ENCODE measurements around the gene FGF3.

The FGF3 gene

GRCh38 chr11:69848201-69848600 lies 29.0 kb upstream of the FGF3 start:
- in situ Hi-C loops (cut with HindIII; ENCODE audit: low sequenced_read_pairs) = no loop called here

DNA sequence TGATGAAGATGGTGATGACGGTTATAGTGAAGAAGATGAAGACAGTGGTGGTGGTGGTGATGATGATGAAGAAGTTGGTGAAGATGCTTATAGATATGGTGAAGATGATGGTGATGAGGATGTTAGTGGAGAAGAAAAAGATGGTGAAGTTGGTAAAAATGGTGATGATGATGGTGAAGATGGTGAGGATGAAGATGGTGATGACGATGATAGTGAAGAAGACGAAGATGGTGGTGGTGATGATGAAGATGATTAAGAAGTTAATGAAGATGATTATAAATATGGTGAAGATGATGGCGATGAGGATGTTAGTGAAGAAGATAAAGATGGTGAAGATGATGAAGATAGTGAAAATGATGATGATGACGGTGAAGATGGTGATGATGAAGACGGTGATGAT lies 25.2 kb upstream of the FGF3 start:
- in situ Hi-C loops (cut with HindIII; ENCODE audit: low sequenced_read_pairs) = no loop called here

GRCh38 chr11:69843529-69843921 lies 24.3 kb upstream of the FGF3 start:
- in situ Hi-C loops (cut with HindIII; ENCODE audit: low sequenced_read_pairs) = no loop called here

DNA sequence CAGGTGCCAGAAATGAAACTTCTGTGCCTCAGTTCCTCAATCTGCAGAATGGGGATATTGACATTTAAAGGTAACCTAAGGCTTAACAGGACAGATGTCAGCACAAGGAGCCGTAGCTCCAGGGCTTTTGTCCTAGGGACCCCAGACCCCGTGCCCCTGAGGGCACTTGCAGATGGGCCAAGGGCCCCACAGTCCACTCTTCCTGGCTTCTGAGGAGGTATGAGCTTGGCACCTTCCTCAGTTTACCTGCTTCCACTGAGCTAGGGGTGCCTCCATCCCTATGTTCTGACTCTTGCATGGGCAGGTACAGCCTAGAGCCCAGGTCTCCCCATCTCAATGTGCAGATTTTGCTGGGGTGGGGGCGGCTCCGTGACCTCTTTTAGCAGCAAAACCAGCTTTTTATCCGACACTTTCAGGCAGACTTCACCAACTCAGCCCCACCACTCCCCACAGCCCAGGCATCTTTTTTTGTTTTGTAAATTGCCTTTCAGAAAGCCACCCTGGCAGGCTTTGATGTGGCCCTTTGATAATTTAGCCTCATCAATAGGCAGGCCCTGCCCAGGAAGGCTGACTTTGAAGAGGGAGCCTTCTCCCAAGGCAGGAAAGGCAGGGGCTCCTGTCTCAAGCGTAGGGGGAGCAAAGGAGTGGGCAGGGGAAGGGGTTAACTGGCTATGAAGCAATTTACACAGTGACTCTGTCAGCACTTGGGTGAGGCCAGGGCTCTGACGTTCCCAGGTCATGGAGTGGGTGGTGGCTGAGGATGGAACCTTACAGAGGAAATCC lies 23.7 kb upstream of the FGF3 start:
- in situ Hi-C loops (cut with HindIII; ENCODE audit: low sequenced_read_pairs) = no loop called here

- in situ Hi-C loops (cut with HindIII; ENCODE audit: low sequenced_read_pairs) = no loop called here
Measured at GRCh38 chr11:69841859-69842698, 22.9 kb upstream of the FGF3 start.

- in situ Hi-C loops (cut with HindIII; ENCODE audit: low sequenced_read_pairs) = no loop called here
Measured at GRCh38 chr11:69841170-69841858, 22.1 kb upstream of the FGF3 start.

DNA sequence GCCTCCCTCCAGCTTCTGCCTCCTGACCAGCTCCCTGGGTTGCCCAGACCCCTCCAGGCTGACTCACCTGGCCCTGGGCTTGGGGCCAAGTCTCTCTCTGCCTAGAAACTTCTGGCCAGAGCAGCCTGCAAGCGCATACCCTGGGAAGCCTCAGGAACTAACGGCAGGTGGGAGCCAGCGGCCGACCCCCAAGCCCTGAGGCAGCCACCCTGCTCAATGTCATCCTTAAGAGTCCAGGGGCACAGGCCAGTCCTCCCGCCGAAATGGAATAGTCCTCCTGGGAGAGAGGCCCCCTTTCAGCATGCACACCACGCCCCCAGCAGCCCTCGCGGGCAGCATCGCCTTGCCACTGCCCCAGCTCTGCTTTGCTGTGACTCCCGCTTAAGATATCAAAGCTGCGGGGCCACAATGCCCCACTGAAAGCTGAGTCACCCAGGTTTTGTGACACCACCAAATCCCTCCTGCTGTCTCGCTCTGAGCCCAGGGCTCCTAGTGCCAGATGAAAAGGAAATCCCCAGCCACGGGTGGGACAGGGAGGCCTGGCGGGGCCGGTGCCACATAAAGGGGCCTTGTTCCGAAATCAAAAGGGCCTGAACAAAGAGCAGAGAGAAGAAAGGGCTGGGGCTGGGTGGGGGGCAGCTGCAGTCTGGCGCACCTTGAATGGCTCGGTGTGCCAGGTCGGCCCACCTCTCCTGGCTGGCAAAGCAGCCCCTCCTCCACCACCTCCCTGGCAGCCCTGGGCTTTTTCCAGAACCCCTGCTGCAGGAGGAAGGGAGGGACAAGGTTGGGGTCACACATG lies 21.4 kb upstream of the FGF3 start:
- in situ Hi-C loops (cut with HindIII; ENCODE audit: low sequenced_read_pairs) = no loop called here

DNA sequence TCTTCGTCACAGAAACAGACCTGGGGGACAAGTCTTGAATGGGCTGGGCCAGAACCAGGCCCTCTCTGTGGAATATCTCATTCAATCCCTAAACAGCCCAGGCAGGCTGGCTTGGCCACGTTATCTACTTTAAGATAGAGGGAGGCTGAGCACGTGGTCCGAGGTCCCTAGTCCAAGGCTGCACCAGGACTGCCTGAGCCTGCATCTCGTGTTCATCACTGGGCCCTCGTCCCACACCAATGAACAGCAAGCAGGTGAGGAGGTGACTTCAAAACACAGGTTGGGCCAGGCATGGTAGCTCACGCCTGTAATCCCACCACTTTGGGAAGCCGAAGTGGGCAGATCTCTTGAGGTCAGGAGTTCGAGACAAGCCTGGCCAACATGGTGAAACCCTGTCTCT lies 20.3 kb upstream of the FGF3 start:
- in situ Hi-C loops (cut with HindIII; ENCODE audit: low sequenced_read_pairs) = no loop called here

DNA sequence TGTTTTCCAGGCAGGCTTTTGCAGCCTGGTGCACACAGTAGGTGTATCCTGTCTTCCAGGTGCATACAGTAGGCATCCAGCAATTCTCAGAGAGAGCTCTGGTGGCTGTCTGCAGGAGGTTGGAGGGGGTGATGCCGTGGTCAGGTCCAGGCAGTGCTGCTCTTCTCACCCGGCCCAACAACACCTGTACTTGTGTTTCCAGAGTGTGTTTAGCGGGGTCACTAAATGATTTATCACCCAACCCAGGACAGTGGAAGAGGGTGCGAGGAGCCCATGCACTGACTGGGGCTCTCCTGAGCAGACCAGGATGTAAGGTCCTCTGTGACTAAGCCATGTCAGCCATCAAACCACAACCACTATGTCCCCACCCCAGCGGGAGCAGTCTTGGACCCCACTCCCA lies 18.6 kb upstream of the FGF3 start:
- in situ Hi-C loops (cut with HindIII; ENCODE audit: low sequenced_read_pairs) = no loop called here

- in situ Hi-C loops (cut with HindIII; ENCODE audit: low sequenced_read_pairs) = no loop called here
Measured at GRCh38 chr11:69836401-69836800, 17.2 kb upstream of the FGF3 start.

DNA sequence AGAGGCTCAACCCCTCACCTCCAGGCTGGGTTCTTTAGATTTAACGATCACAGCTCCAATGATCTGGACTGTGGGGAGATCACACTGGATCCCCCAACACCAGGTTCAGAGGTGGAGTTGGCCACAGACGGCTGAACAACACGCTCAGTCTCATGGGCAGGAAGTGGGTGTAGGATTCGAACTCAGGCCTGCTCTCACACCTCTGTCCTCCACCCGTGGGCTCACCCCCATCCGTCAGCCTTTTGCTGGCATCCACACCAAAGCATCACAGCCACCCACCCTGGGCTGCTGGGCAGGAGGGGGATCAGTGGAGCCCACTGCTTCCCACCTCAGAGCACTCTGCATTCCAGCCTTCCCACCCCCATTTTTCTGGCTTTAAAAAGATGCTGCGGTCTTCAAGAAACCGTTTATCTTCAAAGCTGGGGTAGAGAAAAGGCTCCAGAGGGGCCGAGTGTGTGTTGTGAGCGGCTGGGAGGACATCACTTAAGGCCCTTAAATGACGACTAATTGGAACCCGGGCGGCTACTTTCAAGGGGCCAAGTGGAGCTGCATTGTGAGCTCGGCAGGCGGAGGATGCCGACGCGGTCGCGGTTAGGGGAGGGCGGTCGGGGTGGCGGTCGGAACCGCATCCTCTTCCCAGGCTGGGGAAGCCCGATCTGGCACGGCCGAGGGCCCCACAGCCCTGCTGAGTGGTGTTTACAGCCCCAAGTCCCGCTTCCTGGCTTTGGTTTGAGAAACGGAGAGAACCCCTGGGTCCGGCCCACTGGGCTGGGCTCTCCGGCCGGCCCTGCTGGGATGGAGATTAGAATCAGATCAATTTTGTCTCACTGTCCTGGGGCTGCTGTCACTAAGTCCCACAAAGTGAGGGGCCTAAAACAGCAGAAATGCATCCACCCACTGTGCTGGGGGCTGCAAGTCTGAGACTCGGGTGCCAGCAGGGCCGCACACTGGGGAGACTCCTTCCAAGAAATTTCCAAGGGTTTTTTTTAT lies 15.9 kb upstream of the FGF3 start:
- in situ Hi-C loops (cut with HindIII; ENCODE audit: low sequenced_read_pairs) = no loop called here

DNA sequence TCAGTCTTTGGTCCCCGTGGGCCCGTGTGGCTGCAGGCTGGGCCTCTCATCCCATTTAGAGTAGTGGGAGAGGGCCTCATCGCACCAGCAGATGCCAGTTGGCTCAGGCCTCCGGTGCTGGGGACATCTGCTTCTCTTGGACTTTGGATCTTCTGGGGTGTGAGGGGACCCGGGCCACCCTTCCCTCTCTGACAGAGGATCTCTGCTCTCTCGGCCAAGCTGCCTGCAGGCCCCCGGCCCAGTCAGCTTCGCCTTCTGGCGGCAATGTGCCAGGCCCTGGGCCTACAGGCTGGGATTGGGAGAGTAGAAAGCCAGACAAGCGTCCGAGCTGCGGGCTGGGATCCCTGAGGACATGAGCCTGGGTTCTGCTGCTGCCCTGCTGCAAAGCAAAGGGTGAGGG lies 15.0 kb upstream of the FGF3 start:
- in situ Hi-C loops (cut with HindIII; ENCODE audit: low sequenced_read_pairs) = no loop called here

GRCh38 chr11:69832561-69833413 lies 13.6 kb upstream of the FGF3 start:
- in situ Hi-C loops (cut with HindIII; ENCODE audit: low sequenced_read_pairs) = no loop called here

DNA sequence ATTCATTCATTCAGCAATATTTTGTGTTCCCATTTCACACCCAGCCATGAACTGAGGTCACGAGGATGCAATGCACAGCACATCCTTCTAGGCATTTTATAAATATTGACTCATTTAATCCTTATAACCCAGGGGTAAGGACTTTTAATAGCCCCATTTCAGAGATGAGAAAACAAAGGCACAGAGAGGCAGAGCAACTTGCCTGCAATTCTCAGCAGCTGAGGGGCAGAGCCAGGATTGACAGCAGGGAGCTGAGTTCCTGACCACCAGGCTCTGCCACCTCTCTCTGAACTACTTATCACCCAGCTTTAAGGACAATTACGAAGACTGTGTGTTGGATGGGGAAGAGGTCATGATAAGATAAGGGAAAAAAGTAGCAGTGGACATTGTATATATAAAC lies 12.8 kb upstream of the FGF3 start:
- in situ Hi-C loops (cut with HindIII; ENCODE audit: low sequenced_read_pairs) = no loop called here

- in situ Hi-C loops (cut with HindIII; ENCODE audit: low sequenced_read_pairs) = no loop called here
Measured at GRCh38 chr11:69830086-69830485, 10.9 kb upstream of the FGF3 start.

GRCh38 chr11:69828971-69829344 lies 9.7 kb upstream of the FGF3 start:
- in situ Hi-C loops (cut with HindIII; ENCODE audit: low sequenced_read_pairs) = no loop called here

DNA sequence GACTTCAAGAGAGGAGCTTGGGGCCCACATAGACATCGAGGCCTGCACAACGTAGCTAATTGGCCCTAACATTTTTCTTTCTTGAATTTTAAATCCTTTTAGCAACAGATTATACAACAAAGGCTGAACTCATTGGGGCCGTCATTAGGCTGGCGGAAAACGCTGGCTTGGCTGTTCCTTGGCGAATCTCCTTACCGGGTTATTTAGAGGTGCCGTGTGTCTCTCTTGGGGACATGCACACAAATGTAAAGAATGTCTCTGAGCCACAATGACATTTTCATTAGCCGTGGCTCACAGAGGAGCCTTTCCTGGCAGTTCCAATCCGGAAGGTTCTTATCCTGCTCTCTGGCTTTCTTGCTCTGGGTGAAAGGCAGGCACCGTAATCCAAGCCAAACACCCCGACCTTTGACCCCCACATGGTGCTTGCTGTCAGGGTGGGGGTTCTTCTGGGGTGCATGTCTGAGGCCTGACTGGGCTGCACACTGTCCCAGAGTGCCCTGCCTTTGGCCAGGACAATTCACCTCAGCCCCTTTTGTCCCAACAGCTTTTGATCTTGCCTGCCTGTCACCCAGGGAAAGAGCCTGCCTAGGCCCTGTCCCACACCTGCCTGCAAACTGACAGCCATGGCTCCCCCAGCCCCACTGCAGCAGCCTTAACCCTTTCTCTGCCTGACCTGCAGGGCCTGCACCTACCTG lies 9.2 kb upstream of the FGF3 start:
- in situ Hi-C loops (cut with HindIII; ENCODE audit: low sequenced_read_pairs) = no loop called here

DNA sequence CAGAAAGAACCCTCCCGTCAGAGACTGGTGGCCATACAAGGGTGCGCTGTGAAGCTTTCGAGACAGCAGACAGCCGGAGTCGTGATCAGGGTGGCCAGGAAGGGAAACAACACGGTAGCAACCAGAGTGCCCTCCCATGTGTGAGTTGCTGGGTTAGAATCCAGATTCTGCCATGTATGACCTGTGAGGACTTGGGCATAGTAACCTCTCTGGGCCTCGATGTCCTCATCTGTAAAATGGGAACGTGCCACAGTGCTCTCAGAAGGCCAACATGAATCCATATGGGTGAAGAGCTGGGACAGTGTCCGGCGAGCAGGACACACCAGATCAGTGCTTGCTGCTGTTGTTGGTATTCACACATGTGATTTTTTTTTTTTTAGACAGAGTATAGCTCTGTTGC lies 7.6 kb upstream of the FGF3 start:
- in situ Hi-C loops (cut with HindIII; ENCODE audit: low sequenced_read_pairs) = no loop called here

Measured in DLD1 (cell line).